HFF-Myc (cell line): Measurements from ENCODE around the gene IREB2.
A peak's percentile ranks its signal among the peaks of the same experiment; 100 is the strongest.

Source experiments
- DNase-seq: peaks from one replicate; pipeline ENCODE4 v3.0.0-alpha.2; 2011; ENCODE audit warnings: low read depth; ENCODE audit errors: extremely low read depth
- H3K4me3 ChIP-seq: replicated peaks from 2 replicates; pipeline ENCODE4 v1.5.1; 2011; ENCODE audit warnings: low read depth, mild to moderate bottlenecking, control low read depth, low read length
- CTCF ChIP-seq: IDR thresholded peaks from 2 replicates; pipeline ENCODE4 v1.5.1; 2012; ENCODE audit warnings: mild to moderate bottlenecking, low read depth, low read length, control low read depth; ENCODE audit errors: missing control alignments

The IREB2 gene

GRCh38 chr15:78437762-78438618 is at the start of gene IREB2:
Gene IREB2, plus strand, starts transcription at chr15:78438216. Its CDS starts 122 bp downstream, at chr15:78438338.
- peak within 1 kb of the TSS; percentile 65 for H3K4me3 ChIP-seq
- DNase-seq, result peak; percentile 93
- no peak for TF ChIP-seq CTCF

GRCh38 chr15:78388865-78389264 is 49.2 kb upstream of the IREB2 start:
- TF ChIP-seq CTCF, result no peak
- DNase-seq, result no peak
- no peak overlapping the region for H3K4me3 ChIP-seq

GRCh38 chr15:78389322-78389721 is 48.7 kb upstream of the IREB2 start:
- DNase-seq, result no peak
- TF ChIP-seq CTCF, result no peak
- H3K4me3 ChIP-seq, result no peak overlapping the region

GRCh38 chr15:78389738-78390137 is 48.3 kb upstream of the IREB2 start:
- DNase-seq, result no peak
- H3K4me3 ChIP-seq, result no peak overlapping the region
- no peak for TF ChIP-seq CTCF

- DNase-seq, result no peak
- TF ChIP-seq CTCF, result no peak
- H3K4me3 ChIP-seq, result no peak overlapping the region
Measured at GRCh38 chr15:78390242-78390641, 47.8 kb upstream of the IREB2 start.

- no peak for TF ChIP-seq CTCF
- no peak overlapping the region for H3K4me3 ChIP-seq
- DNase-seq, result peak; percentile 68
Measured at GRCh38 chr15:78390826-78391225, 47.2 kb upstream of the IREB2 start.
